ACC112 (cell line): Measurements from ENCODE around the gene CTIF.

Experiments
- H2AFZ ChIP-seq: fragments of 200-600 bp; sonication (generic); one replicate; pipeline ENCODE4 v1.6.0; 2017; ENCODE audit warnings: antibody characterized with exemption, low read length; ENCODE audit not compliant: unreplicated experiment
- H3K27ac ChIP-seq: fragments of 200-600 bp; sonication (generic); 2 replicates; pipeline ENCODE4 v1.5.1; 2014; ENCODE audit warnings: low read depth, mild to moderate bottlenecking, antibody characterized with exemption, low read length, moderate library complexity
- H3K27me3 ChIP-seq: fragments of 200-600 bp; sonication (generic); 2 replicates; pipeline ENCODE4 v1.6.1; 2014; ENCODE audit warnings: mild to moderate bottlenecking, antibody characterized with exemption, low read length, moderate library complexity, mixed read lengths; ENCODE audit not compliant: insufficient read depth
- H3K36me3 ChIP-seq: fragments of 200-600 bp; sonication (generic); 2 replicates; pipeline ENCODE4 v1.6.1; 2016; ENCODE audit warnings: mild to moderate bottlenecking, antibody characterized with exemption, low read length, moderate library complexity, mixed read lengths; ENCODE audit not compliant: insufficient read depth
- H3K4me1 ChIP-seq: fragments of 200-600 bp; sonication (generic); one replicate; pipeline ENCODE4 v1.6.1; 2016; ENCODE audit warnings: low read length, mixed read lengths; ENCODE audit not compliant: insufficient read depth, unreplicated experiment, control insufficient read depth
- H3K4me3 ChIP-seq: fragments of 200-600 bp; sonication (generic); 2 replicates; pipeline ENCODE4 v1.5.1; 2014; ENCODE audit warnings: mild to moderate bottlenecking, low read depth, low read length
- H3K79me2 ChIP-seq: fragments of 200-600 bp; sonication (generic); one replicate; pipeline ENCODE4 v1.6.0; 2016; ENCODE audit warnings: low read length; ENCODE audit not compliant: control insufficient read depth, unreplicated experiment, insufficient read depth

Gene CTIF

DNA sequence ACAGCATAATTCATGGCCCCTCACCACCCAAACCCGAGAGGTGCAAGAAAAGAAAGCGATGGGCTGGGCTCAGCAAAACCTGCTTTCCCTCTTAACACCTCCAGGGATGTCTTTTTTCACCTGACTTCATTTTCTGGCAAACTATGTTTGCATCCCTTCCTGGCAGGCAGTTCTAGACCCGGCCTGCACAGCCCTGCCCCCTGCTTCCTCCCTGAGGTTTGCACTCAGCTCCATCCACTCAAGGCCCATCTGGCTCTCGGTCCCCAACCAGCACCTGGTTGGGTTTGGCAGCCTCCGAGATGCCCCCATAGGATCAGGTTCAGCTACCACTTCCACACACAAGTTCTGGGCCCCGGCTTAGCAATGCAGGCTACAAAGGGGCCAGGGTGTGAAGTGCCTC, 226.2 kb downstream of the CTIF start:
- Histone ChIP-seq H2AFZ (no peak overlapping the region), H3K36me3 (no peaks in the 10 kb centered on the region)

DNA sequence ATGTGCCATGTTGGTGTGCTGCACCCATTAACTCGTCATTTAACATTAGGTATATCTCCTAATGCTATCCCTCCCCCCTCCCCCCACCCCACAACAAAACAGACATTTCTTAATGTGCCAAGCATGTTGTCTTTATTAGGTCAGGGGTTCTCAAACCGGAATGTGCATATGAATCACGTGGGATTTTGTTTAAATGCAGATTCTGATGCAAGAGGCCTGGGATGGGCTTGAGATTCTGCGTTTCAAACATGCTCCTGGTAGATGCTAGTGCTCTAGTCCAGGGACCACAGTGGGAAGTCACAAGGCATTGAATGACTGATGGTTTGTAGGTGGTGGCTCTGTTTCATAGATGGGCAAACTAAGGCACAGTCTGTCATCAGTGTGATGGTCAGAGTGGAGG, 227.2 kb downstream of the CTIF start:
- H3K4me3 ChIP-seq: no peak overlapping the region
- no peaks in the 10 kb centered on the region for H3K79me2 ChIP-seq
- H2AFZ ChIP-seq: no peak overlapping the region
- no peaks in the 10 kb centered on the region for H3K27me3 ChIP-seq
- no peak overlapping the region for H3K27ac ChIP-seq
- no peaks in the 10 kb centered on the region for H3K36me3 ChIP-seq
- H3K4me1 ChIP-seq: peaks cover 2% of the 10 kb centered on the region

More for the DNA sequence above, 226.2 kb downstream of the CTIF start:
- Histone ChIP-seq H3K79me2 (no peaks in the 10 kb centered on the region), H3K4me3 (no peak overlapping the region), H3K27me3 (no peaks in the 10 kb centered on the region), H3K27ac (no peak overlapping the region), H3K4me1 (peaks cover 2% of the 10 kb centered on the region)

DNA sequence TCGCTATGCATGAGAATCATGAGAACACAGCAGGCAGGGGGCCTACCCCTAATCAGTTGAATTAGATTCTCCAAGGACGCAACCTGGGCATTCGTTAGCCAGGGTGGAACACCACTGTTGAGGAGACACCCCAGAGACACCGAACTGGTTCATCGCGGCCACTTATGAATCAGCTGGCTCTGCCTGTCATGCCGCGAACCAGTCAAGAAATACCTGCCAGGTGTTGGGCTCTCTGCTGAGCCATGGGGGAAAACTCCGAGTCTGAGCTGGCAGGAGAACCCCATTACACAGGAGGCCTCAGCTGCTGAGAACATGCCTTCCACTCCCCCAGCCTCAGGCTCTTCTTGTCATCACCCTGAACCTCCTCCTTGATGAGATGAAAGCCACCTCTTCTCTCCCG, 227.7 kb downstream of the CTIF start:
- H3K4me3 ChIP-seq: no peak overlapping the region
- no peaks in the 10 kb centered on the region for H3K79me2 ChIP-seq
- no peaks in the 10 kb centered on the region for H3K27me3 ChIP-seq
- no peak overlapping the region for H2AFZ ChIP-seq
- H3K36me3 ChIP-seq: no peaks in the 10 kb centered on the region
- H3K27ac ChIP-seq: no peak overlapping the region
- peaks cover 2% of the 10 kb centered on the region for H3K4me1 ChIP-seq

DNA sequence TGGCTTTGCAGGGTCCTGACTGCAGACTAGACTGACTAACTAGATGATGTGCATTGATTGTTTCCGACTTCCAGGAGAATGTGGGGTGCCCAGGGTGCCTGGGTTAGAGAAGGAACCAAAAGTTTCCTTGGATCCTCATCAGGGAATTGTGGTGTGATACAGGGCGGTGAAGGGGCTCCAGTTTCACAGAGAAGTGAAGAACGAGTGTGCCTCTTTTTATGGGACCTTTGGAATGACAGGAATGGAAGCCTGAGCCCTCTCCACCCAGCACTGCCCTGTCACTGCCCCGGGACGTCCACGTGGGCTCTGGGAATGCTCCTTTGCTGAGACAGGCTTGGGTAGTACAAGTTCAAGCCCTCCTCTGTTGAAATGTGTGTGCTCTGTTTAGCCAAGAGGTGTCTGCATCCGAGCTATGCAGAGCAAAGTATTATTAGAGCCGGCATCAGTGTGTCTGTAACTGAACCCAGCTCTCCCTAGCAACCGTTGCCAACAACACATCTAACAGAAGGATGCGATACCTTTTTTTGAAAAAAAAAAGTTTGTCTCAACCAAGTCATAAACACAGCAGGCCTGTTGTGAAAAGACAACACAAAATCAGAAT, 228.4 kb downstream of the CTIF start:
- Histone ChIP-seq H3K4me3 (no peak overlapping the region), H3K4me1 (peaks cover 2% of the 10 kb centered on the region), H3K27me3 (no peaks in the 10 kb centered on the region), H3K36me3 (peaks cover 2% of the 10 kb centered on the region; the same call in 1 of the 2 replicates), H3K79me2 (no peaks in the 10 kb centered on the region), H2AFZ (no peak overlapping the region), H3K27ac (no peak overlapping the region)

DNA sequence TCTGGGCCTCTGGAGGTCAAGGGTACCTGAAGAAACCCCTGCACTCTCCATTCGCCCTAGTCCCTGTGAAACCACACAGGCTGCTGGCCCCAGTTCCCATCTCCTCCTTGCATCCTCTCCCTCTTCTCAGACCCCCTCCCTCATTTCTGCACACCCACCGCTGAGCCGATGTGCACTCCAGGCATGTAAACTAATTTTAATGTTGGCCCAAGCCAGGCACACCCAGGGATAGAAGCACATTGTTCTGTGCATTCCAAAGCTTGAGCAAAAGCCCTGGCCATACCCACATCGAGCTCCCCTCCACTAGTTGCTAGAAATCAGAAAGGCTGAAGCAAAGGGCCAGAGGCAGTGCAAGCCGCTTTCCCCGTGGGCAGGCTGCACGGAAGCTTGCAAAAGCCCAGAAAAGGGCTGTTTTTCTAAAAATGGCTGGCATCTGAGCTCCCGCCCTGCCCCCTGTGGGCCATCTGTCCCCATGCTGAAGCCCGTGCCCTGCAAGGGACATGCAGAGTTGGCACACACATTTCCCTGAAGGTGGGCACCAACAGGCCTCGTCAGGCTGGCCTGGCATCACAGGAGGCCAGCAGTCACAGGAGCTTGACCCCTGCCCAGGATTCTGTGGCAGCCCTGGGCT, 230.3 kb downstream of the CTIF start:
- Histone ChIP-seq H3K4me1 (peaks cover 2% of the 10 kb centered on the region), H3K36me3 (peaks cover 8% of the 10 kb centered on the region; the same call in 1 of the 2 replicates), H3K4me3 (no peak overlapping the region), H3K27me3 (no peaks in the 10 kb centered on the region), H3K27ac (no peak overlapping the region), H2AFZ (no peak overlapping the region), H3K79me2 (no peaks in the 10 kb centered on the region)

DNA sequence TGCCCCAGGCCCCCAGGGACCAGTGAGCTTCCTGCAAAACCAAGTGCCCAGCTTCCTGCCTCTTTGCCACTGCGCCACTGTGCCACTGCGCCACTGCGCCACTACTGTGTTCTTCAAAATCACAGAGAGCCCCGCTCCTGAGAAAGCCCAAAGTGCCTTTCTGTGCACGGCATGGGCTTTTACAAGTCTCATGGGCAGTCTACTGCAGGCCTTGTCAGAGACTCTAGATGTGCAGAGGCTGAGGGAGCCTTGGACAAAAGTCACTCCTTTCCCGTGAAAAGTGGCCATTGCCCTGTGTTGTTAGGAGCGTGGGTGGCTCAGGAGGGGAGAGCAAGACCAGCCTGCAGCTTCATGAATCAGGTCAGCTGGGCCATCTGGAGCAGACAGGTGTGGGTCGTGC, 231.4 kb downstream of the CTIF start:
- Histone ChIP-seq H3K27ac (no peak overlapping the region), H3K27me3 (no peaks in the 10 kb centered on the region), H3K4me1 (peaks cover 2% of the 10 kb centered on the region), H3K4me3 (no peak overlapping the region), H3K36me3 (peaks cover 8% of the 10 kb centered on the region; the same call in 1 of the 2 replicates), H3K79me2 (no peaks in the 10 kb centered on the region), H2AFZ (no peak overlapping the region)

DNA sequence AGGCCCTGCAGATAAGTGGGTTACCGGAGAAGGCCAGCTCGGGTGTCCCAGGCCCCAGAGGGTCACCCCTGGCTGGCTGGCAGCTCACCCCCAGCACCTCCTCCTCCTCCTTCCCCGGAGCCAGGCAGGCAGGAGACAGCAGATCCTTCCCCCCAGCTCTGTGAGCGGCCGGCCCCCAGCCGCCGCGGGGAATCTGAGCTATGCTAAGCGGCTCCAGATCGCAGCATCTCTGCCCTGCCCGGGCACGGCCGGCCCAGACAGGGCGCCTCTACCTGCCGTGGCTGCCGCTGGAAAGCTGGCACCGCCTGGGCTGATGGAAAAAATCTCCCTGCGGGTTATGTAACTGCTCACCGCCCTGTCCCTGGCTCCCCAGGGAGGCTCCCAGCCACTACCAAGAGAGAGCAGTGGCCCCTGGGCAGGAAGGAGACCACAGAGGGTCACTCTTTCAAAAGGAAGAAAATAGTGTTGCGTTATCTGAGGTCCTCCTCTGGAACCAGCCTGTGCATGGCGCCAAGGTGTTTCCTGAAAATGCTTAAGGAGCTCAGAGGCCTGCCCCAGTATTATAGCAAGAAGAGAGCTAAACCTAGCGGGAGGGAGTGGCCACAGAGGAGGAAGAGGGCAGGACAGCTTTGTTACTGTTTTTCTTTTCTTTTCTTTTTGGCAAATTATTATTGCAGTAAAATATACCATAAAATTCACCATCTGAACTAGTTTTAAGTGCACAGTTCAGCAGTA, 233.0 kb downstream of the CTIF start:
- Histone ChIP-seq H3K27me3 (no peaks in the 10 kb centered on the region), H3K4me1 (no peaks in the 10 kb centered on the region), H3K27ac (no peak overlapping the region), H2AFZ (no peak overlapping the region), H3K79me2 (no peaks in the 10 kb centered on the region), H3K4me3 (no peak overlapping the region), H3K36me3 (peaks cover 8% of the 10 kb centered on the region; the same call in 1 of the 2 replicates)

DNA sequence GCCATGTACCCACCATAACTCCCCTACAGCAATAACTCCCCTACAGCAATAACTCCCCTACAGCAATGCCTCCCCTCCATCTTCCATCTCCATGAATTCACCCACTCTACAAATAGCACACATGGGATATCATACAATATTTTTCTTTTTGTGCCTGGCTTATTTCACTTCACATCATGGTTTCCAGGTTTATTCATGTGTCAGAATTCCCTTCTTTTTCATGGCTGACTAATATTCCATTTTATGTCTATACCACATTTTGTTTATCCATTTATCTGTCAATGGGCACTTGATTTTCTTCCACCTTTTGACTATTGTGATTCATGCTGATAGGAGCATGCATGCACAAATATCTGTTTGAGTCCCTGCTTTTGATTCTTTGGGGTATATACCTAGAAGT, 233.6 kb downstream of the CTIF start:
- Histone ChIP-seq H3K4me3 (no peak overlapping the region), H2AFZ (no peak overlapping the region), H3K4me1 (peaks cover under 1% of the 10 kb centered on the region), H3K27ac (no peak overlapping the region), H3K36me3 (peaks cover 8% of the 10 kb centered on the region; the same call in 1 of the 2 replicates), H3K79me2 (no peaks in the 10 kb centered on the region), H3K27me3 (no peaks in the 10 kb centered on the region)

DNA sequence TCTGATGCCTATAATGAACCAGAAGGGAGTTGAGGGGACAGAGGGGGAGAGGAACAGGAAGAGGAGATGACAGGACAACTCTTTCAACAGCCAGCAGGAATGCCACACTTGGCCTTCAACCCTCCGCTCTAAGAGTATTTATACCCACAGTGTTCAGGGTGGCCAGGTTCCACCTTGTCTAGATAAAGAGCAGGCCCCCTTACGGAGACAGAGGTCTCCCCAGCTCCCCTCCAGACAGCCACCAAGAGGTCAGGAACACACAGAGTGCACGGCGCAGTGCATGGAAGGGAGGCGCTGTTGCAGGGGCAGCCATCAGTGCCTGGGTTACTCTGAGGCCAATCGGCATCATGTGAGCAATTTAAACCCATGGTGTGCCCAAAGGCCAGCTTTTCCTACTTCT, 235.0 kb downstream of the CTIF start:
- Histone ChIP-seq H3K79me2 (no peaks in the 10 kb centered on the region), H3K27ac (no peak overlapping the region), H3K4me1 (peaks cover 8% of the 10 kb centered on the region), H3K27me3 (no peaks in the 10 kb centered on the region), H2AFZ (no peak overlapping the region), H3K36me3 (peaks cover 8% of the 10 kb centered on the region; the same call in 1 of the 2 replicates), H3K4me3 (no peak overlapping the region)

DNA sequence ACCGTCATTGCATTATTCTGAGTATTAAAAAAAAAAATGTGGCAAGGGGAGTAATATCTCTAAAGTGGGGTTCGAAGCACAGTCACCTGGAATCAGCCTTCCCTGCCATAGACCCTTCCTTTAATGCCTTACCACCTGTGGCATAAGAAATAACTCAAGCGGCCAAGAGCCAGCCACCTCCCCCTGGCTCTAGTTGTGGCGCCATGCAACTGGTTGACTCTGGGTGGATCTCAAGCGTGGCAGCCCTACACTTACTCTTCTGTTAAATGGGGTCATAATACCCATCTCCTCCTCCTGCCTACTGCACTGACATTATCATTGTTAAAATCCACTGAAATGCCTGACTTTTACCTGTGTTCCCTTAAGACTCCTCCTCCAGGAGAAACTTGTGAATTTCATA, 236.1 kb downstream of the CTIF start:
- Histone ChIP-seq H3K4me1 (peaks cover 12% of the 10 kb centered on the region), H3K4me3 (no peak overlapping the region), H3K27ac (no peak overlapping the region), H2AFZ (no peak overlapping the region), H3K79me2 (no peaks in the 10 kb centered on the region), H3K27me3 (no peaks in the 10 kb centered on the region), H3K36me3 (peaks cover 8% of the 10 kb centered on the region; the same call in 1 of the 2 replicates)
